Sciatic nerve (tissue), 2 donors: ENCODE results near the gene LRIT3. TPM values are rescaled to one million over a fixed set of nuclear protein-coding genes. Genes with fewer than 3 reads are reported as not detected.

Source experiments
- ATAC-seq: fragments of 200-7000 bp; cut with Tn5 transposase; one replicate; pipeline ENCODE4 v1.9.1; 2020; ENCODE audit warnings: mild to moderate bottlenecking, moderate library complexity
- DNase-seq: peaks from one replicate; pipeline ENCODE4 v3.0.0-alpha.2; 2020; ENCODE audit warnings: low spot score
- intact Hi-C: fragments of 100-400 bp; cut with DNase I; formaldehyde crosslinking; loops from one replicate; pipeline ENCODE4 v1.14.2; 2022
- total RNA-seq: library from RNA; stranded (reverse); fragmentation: NEBNext Ultra II Directional; extraction: Animal tissue kit (Norgen Biotek cat#: 25700); gene quantifications from one replicate; pipeline ENCODE4 v1.2.1, GENCODE V29; 2021
- donor health status: DM: no; HTN: no; CAD: no.
- donor health status: DM: no; HTN: no; CAD: no.

The LRIT3 gene
- total RNA-seq, 1 donor from 2014 or later = 0.31 TPM

DNA sequence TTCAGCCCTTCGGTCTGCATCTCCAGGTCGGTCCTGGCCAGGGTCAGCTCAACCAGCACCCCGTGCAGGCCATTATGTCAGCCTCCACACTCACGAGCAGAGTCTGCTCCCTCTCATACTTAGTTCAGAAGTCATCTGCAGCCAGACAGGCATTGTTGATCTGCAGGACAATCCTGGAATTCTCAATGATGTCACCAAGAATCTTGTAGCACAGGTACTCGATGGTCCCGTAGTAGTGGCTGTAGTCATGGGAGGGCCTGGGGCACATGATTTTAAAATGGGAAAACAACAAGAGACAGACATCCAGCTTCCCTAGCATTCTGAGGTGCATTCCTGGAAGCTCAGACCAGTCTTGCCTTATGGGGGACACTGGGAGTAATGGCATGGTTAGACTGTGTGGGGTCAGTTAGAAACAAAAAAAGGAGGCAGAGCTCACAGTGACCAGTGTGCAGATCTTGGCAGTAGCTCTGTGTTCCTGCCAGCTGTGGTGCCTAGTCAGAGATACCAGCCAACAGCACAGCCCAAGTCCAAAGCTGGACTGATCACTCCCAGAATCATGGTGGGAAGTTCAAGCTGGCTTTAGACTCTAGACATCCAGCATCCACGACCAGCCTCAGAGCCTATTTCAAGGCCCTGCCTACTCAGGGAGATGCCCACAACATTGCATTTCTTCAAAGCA is 31.9 kb downstream of the LRIT3 start:
- DNase-seq (no peak), ATAC-seq (no peak)

DNA sequence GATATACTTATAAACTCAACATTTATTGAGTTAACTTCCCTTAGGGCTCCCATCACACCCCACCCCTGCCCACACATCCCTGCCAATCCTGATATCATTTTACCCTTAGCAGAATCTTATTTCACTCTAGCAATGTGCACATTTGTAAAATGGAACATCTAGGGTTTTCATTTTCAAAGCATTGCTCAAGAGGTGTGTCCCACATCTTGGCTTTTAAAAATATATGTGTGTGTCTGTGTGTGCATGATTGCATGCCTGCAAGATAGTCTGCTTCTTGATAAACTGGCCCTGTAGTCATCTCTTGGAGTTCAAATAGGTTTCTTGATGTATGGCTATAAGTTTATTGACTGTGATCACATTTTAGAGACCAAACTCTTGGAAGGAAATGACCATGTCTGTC is 38.4 kb downstream of the LRIT3 start:
- ATAC-seq = no peak
- DNase-seq = no peak
- intact Hi-C loops = loop anchor here (10.0 kb wide), 1 partner anchor 518 kb away; no protein-coding TSS in a partner anchor

More for the DNA sequence above, 31.9 kb downstream of the LRIT3 start:
- intact Hi-C loops = loop anchor here (1.0 to 10.0 kb wide), 2 partner anchors 31 to 525 kb away; no protein-coding TSS in a partner anchor

DNA sequence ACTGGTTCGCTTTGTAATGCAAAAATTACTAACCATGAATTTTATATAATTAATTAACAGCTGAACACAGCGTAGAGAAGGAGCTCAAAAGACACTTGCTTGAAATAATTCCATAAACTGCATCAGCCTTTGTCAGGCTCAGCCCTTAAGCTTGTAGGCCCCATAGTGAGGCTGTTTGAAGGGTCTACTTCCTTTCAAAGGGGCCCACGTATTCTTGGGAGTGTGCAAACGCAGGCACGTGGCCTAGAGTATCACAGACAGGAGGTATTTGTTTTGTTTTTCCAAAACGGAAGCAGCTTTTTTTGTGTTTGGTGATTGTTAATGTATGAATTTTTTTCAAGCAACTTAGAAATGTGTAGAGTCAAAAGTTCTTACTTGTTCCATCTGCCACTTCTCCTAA is 39.2 kb downstream of the LRIT3 start:
- intact Hi-C loops = loop anchor here (10.0 kb wide), 1 partner anchor 518 kb away; no protein-coding TSS in a partner anchor
- ATAC-seq (no peak), DNase-seq (no peak)

DNA sequence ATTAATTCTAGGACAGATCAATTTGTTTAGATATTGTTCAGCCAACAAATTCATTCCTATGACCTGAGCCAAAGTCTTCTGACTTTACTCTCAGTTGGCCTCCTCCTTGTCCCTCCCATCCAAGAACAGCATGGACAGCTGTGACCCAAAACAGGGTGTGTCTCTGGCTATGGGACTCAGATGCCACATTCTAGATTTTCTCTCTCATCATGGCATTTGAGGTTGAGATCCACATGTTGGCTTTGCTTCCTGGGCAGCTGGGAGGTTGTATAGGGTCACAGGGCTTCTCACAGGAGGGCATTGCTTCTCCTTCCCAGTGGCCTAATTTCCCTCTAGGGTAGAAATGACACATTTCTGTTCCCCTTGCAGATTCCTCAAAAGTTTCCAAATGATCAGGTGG is 42.2 kb downstream of the LRIT3 start:
- intact Hi-C loops = no loop called here
- ATAC-seq (no peak), DNase-seq (no peak)

DNA sequence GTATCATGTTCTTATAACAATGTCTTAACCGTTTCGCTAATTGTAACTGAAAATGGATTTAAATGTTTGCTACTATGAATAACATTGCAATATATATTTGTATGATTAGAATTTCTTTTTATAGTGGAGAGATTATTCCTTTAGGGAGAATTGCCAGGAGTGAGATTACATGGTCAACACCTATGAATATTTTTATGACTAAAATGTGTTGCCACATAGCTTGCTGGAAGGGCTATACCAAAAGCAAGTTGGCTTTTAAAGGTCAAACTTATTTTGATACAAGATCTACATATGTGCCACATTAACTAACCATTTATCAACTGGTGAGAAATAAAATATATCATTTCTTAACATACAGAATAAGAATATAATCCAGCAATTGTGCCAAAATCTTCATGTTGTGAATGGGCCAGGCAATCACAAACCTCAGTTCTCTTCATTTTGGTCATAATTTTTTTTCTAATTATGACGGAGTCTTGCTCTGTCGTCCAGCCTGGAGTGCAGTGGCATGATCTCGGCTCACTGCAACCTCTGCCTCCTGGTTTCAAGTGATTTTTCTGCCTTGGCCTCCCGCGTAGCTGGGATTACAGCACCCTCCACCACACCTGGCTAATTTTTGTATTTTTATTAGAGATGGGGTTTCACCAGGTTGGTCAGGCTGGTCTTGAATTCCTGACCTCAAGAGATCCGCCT is 54.8 kb downstream of the LRIT3 start:
- ATAC-seq (no peak), DNase-seq (no peak)
- intact Hi-C loops = no loop called here

DNA sequence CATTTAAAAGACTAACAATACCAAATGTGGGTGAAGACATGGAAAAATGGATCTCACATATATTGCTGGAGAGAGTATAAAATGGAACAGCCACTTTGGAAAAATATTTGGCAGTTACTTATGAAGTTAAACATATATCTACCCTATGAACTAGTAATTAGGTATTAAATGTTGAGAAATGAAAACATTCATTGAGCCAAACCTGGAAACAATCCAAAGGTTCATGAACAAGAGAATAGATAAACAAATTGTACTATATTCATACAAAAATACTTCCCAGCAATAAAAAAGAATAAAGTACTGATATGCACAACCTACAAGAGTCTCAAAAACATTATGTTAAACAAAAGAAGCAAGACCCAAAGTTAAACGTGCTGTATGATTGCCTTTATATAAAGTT is 60.8 kb downstream of the LRIT3 start:
- DNase-seq (no peak), ATAC-seq (no peak)
- intact Hi-C loops = no loop called here

DNA sequence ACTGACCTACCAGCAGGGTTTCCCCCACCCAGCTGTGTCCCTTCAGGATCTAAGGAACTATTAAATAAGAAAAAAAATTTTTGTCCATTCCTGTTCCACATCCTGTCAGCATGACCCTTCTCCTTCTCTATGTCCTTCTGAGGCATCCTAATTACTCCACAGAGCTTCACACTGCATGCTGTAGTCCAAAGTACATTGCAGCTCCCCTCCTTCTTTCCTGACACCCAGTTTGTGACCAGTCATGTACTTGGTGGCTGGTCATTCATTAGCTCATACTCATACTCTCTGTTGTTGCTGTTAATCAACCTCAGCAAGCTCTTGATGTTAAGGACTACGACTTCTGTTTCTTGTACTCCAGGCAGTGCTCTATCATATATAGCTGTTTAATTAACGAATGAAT is 62.3 kb downstream of the LRIT3 start:
- DNase-seq (no peak), ATAC-seq (no peak)
- intact Hi-C loops = loop anchor here (1.0 kb wide), 1 partner anchor 30 kb away; no protein-coding TSS in a partner anchor

DNA sequence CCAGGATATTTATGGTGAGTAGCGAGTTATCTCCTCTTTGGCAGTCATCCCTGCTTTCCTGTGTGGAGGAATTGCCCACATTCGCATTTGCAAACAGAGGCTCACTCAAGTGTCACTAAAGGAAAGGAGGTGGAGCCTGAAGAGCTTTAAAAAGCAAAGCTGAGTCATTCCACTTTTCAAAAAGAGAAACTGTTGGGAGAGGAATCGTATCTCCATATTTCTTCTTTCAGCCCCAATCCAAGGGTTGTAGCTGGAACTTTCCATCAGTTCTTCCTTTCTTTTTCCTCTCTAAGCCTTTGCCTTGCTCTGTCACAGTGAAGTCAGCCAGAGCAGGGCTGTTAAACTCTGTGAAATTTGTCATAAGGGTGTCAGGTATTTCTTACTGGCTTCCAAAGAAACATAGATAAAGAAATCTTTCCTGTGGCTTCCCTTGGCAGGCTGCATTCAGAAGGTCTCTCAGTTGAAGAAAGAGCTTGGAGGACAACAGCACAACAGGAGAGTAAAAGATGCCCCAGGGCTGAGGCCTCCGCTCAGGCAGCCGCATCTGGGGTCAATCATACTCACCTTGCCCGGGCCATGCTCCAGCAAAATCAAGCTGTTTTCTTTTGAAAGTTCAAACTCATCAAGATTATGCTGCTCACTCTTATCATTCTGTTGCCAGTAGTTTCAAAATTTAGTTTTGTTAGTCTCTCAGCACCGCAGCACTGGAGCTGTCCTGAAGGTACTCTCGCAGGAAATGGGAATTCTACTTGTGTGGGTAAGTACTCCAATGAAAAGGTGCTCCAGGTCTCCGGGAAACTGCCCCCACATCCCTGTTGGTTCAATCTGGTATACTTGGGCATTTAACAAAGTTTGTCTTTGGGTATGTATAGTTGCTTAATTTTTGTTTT is 65.0 kb downstream of the LRIT3 start, which contains the start of gene EGF:
EGF (plus strand) TSS at position 178 of the 890 bp plus-strand sequence; CDS start at position 631, 453 bp downstream.
- intact Hi-C loops = no loop called here
- DNase-seq = no peak
- peak; percentile 30 for ATAC-seq

DNA sequence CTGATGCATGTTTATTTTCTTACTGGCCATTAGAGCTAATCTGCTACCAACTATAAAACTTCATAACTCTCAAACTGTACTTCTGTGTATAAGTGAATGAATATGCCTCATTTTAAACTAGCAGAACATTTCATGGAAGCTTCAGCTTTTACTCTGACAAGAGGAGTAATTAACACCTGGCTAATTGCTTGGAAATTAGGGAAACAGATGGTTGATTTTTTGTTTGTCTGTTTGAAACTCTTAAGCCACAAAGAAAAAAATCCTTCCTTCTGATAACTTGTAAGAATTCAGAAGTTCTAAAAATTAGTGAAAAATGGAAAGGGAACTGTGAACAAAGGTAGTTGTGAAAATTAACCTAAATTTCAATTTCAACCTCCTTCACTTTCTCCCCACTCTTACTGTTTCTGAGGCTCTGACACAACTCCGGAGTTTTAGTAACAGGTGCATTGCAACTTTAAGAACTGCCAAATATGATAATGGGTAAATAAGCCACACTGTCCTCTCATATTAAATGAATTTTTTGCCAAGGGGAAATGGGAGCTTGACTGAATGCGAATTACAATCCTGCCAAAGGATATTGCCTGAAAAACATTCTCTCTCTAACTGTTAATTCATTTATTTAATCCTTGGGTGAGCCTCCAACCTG is 65.8 kb downstream of the LRIT3 start:
- intact Hi-C loops = no loop called here
- ATAC-seq (no peak), DNase-seq (no peak)

DNA sequence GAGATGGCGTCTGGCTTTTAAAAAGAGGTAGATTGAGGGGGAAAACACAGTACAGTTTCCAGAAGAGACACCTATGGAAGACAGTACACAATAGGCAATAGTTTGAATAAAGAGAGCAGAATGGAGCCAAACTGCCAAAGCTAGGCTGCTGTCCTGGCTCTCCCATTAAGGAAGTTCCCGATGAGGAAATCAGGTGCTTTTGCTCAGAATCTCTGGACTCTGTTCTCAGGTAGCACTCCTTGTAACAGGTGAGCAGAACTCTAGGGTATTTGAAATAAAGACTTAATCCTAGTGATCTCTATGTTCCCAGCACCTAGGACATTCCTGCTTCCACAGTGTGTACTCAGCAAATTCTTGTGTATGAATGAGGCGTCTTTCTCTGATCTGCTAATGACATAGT is 66.4 kb downstream of the LRIT3 start:
- intact Hi-C loops = no loop called here
- DNase-seq (no peak), ATAC-seq (no peak)

DNA sequence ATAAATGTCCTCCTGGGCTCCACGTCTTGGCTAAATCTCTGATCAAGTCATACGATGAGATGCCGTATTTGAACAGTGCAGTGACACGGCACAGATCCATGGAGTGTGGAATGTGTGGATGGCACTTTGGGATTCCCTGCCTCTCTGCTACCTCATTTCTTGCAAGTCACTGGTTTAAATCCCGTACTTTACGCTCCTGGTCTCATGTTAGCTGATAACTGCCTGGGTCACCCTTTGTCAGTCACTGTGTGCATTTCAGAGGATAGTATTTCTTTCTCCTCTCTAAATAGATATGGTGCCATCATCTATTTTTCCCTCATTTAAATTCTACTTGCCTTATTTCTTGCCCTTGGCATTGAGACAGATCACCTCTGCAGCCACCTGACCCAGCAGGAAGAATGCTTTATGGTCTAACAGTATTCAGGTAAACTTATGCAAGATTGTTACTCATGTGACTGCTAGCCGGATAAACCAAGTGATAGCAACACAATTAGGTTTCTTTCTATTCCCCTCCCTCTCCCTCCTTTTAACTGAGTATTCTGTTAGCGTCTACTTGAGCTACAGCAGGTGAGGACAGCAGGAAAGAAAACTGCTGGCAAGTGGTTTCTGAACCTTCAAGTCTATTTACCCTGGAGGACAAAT is 67.6 kb downstream of the LRIT3 start:
- intact Hi-C loops = no loop called here
- DNase-seq = no peak
- no peak for ATAC-seq

DNA sequence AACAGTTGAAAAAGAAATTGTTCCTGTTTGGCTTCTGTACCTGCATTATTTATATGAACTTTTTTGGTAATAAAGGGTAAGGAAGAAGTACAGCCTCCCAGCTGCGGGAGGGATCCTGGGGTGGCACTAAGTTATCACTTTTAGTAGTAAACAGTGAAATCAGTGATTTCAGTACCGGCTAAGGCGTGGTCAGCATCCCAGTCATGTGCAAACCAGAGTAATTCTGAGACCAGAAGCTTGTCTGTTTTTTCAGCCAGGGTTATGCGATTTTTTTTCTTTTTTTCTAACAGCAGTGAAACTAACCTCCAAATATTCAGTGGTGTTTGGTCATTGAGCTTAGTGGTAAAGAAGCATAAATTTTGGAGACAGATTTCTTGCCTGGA is 68.1 kb downstream of the LRIT3 start:
- no peak for ATAC-seq
- no peak for DNase-seq
- intact Hi-C loops = no loop called here

DNA sequence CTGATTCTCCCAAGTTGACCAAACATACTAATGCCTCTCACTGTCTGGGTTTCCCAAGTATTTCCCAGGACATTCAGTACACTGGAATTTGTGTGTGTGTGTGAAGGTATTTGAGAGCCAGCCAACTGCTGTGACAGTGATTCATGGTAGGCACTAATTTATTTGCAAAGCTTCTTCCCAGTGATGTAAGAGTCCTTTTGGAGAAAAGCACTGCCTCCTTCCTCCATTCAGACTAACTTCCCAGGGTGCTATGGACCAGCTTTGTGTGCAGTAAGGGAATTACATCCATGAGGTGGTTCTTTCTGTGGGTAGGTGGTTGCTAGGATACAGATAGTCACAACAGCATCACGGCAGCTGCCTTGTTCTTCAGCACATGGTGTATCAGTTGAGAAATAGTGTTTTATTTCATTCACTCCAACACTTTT is 73.5 kb downstream of the LRIT3 start:
- intact Hi-C loops = no loop called here

More for the DNA sequence above, 73.5 kb downstream of the LRIT3 start:
- DNase-seq (no peak), ATAC-seq (no peak)

Other genes starting within 250 kb of the LRIT3 start
- gene CASP6, start 144.7 kb upstream of the LRIT3 start, total RNA-seq = 15.3 TPM
- gene PLA2G12A, start 118.0 kb upstream of the LRIT3 start, total RNA-seq = 26.4 TPM
- gene CFI, start 46.1 kb upstream of the LRIT3 start, total RNA-seq = 50.8 TPM
- gene GAR1, start 32.3 kb upstream of the LRIT3 start, total RNA-seq = 15.4 TPM
- gene RRH, start 20.1 kb upstream of the LRIT3 start, total RNA-seq = 0.62 TPM
- 0.85 TPM for gene EGF, start 64.8 kb downstream of the LRIT3 start, total RNA-seq